GM04503 (cell line): ENCODE measurements around the gene NEDD4.
A peak's percentile ranks its signal among the peaks of the same experiment; 100 is the strongest.
"Not testable (repeated sequence)": the region's sequence is repeated elsewhere in the genome, so short reads cannot be mapped to it uniquely, and the experiment has no call there.

Source experiments
- DNase-seq: peaks from one replicate; pipeline ENCODE4 v3.0.0-alpha.2; 2012; ENCODE audit warnings: low read depth

Gene NEDD4

GRCh38 chr15:55824857-55825613, 168.4 kb downstream of the NEDD4 start:
- no peak for DNase-seq

GRCh38 chr15:55823699-55824340, 169.6 kb downstream of the NEDD4 start:
- no peak for DNase-seq

- peak; percentile 53 for DNase-seq
Observed at GRCh38 chr15:55823191-55823670, 170.2 kb downstream of the NEDD4 start.

GRCh38 chr15:55821740-55822139, 171.7 kb downstream of the NEDD4 start:
- DNase-seq: not testable (repeated sequence)

DNA sequence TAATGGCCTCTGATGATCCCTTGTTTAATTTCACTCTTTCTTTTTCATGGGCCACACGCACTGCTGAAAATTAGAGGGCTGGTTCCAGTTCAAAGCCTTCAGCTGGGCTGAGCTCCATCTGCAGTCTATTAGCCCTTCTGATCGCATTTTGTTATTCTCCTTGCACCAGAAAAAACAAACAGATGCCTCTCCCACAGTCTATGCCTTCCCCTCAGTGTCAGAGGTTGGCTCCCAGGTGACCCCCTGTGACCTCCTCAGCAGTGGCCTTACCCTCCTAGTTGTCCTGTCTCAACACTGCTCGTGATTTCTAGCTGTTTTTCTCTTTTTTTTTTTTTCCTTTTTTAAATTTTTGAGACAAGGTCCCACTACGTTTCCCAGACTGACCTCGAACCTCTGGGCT, 173.4 kb downstream of the NEDD4 start:
- DNase-seq: no peak

- DNase-seq: no peak
Observed at GRCh38 chr15:55819397-55820034, 173.9 kb downstream of the NEDD4 start.

DNA sequence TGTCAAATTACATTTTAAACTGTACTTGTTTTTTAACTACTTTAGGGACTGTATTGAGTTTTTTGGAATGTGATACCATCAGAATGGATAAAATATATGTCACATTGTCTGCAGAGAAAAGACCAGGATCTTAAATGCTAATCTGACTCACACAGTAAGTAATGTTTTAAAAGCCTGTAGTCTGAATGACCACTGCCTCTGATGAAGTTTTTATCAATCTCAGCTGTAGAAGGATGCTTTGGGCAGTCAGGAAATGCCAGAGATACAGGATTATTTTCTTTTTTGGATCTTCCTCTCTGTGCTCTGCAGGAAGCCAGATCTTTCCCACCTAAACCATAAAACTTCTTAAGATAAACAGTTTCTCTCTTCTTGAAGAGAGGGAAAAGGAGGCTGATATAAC, 177.4 kb downstream of the NEDD4 start:
- DNase-seq: no peak

DNA sequence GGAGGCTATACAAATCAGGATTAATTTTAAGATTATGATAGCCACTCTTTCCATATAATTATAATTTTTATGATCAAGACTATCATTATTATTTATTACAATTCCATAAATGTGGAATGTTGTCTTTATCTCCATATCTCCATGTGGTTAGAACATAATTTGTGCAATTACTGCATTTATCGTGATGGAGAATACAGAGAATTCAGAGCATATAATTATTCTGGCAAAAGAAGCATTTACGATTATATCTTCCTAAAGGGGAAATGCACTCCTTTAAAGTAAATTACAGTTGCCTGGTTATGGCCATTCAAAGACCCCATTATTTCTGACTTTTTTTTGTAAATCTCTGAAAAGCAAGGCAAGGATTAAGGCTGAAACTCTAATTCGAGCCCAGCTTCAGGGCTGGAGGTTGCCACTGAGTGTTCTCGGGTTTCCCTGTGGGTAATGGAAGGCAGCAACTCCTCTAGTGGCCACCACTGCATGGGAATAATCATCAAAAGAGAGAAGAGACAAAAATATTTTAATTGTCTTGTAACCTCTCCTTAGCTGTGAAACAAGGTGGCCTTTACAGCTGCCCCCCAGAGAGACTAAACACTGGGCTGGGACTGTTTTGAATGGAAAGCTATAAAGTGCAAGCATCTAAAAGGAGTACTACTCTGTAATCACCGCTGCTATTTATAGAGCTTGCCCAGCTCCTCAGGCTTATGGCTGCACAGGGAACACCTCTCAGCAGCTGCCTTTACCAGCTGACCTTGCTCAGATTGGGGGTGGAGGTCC, 190.6 kb downstream of the NEDD4 start:
- no peak for DNase-seq

DNA sequence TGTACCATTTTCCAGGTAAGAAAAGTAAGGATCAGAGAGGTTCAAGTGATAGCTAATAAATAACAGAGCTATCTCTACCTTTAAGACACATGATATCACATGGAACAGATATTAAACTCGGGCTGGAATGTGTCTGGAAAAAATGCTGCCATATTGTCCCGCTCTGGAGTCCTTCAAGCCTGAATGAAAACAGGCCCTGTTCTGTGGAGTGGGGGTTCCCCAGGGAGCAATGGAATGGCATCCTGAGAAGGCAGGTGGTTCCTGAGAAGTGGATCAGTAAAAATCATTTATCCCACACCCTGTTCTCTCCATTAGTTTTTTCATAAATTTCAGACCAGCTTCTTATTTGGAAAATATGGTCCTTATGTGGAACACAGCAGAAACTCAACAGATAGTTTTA, 193.2 kb downstream of the NEDD4 start:
- DNase-seq: no peak

DNA sequence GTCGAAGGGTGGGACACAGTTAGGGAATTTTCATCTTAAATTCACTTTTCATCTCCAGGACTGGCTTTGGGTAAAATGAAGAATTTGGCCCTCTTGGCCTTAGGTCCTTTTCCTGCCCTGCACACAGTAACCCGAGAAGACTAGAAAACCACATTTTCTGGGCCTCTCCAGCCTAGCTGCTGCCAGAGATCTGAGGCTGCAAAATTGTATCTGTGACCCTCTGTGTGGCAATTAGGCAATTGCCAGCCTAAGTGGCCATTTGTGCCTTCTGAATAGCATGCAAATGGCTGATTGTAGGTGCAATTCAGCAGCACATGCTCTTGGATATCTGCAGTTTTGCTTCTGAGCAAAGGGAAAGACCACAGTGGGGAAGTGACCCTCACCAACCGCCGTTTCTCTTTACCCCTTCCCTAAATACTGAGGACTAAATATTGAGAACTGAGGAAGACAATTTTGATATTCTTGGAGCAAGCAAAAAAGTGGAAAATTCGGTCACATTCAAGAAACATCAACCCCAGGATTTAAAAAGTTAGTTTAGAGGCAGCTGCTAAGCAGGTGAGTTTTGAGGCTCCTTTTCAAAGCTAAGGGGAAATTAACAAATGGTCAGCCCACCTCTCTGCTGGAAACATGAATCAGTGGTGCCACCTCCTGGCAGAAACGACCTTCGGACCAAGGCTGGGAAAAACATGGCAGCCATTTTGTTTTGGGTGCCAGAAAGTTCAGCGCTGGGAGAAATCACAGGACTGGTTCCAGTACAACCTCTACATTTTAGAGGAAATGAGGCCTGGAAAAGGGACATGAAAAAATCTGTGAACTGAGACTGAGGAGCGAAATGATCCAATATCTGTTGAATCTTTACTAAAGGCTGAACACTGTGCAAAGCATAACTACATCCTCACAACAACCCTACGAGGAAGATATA, 193.9 kb downstream of the NEDD4 start:
- no peak for DNase-seq

DNA sequence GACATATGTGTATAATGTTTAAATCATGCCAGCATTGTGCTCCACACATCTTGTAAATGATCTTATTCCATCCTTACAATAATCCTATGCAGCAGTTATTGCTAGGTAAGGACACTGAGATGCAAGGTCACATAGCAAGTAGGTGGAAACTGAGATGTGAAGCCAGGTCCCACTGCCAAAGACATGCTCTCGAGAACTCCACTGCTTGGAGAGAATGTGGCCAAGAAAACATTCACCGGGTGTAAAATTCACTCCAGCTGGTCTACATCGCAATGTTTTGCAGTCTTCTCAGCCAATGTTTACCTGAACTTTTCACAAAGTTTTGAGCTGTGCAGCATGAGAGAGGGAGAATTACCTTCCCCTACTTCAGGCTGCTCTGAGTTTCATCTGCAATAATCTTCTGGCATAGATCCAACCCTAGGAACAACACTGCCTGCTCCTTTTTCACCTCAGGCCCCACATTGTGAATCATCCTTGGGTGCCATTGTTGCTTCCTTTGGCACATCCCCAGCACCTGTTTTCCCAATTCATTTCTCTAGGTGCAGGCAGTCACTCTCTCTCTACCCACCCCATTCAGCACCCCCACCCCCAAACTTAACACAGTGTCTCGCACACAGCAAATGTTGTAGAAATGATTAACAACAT, 197.0 kb downstream of the NEDD4 start:
- DNase-seq: no peak

DNA sequence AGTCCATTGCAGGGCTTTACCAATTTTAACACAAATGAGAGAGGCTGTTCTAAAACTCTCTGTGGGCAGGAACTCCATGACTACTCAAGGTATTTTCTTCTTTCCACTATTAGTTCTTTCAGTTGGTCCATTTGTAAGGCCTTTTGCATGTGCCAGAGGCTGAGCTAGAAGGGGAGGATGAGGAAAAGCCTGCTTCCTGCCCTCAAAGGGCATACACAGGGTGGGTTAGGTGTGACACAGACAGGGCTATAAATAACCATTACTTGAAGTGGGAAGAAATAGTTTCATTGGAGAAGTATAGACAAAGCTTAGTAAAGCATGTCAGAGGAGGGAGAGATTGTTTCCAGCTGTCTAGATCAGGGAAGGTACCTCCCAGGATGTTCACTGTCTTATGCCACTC, 198.4 kb downstream of the NEDD4 start:
- DNase-seq: no peak

- DNase-seq: peak; percentile 67
Observed at GRCh38 chr15:55791551-55792400, 201.6 kb downstream of the NEDD4 start.

- DNase-seq: no peak
Observed at GRCh38 chr15:55789066-55789660, 204.2 kb downstream of the NEDD4 start.

DNA sequence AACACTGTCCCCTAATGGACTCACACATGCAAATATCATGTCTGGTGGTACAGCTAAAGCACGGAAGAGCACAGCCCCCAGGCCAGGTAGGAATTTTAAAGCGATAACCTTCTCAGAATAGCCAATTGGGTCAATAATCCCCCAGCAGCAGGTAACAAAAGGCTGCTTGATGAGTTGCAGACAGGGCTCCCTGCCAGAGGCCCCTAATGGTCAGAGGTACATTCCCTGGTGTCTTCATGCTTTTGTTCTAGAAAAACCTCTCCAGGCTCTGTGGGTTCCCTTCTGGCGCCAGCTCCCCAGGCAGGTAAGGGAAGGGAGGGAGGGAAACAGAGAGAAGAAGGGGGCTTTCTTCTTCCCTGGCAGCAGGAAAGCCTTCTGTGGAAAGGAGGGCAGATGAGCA, 207.1 kb downstream of the NEDD4 start:
- no peak for DNase-seq

DNA sequence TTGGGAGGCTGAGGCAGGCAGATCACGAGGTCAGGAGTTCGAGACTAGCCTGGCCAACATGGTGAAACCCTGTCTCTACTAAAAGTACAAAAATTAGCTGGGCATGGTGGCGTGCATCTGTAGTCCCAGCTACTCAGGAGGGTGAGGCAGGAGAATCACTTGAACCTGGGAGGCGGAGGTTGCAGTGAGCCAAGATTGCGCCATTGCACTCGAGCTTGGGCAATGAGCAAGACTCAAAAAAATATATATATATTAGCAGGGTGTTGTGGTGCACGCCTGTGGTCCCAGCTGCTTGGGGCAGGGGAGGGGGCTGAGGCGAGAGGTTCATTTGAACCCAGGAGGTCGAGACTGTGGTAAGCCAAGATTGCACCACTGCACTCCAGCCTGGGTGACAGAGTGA, 207.8 kb downstream of the NEDD4 start:
- DNase-seq: not testable (repeated sequence)

- no peak for DNase-seq
Observed at GRCh38 chr15:55784286-55784685, 209.1 kb downstream of the NEDD4 start.

DNA sequence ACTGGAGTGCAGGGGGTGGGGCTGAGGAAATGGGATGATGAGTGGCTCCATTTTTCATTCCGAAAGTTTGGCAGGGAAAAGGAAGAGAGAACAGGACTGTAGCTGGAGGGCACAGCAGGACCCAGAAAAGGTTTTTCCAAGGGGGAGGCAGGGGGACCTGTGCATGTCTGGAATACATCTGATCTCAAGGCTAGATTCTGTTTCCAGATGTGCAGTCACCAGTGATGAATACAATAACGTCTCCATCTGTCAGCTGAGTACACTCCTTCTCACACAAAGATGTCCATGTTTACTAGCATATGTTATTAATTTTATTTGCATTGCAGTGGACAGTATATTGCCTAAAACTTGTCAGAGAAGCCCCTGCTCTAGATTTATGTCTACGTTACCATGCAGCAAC, 210.5 kb downstream of the NEDD4 start:
- no peak for DNase-seq

DNA sequence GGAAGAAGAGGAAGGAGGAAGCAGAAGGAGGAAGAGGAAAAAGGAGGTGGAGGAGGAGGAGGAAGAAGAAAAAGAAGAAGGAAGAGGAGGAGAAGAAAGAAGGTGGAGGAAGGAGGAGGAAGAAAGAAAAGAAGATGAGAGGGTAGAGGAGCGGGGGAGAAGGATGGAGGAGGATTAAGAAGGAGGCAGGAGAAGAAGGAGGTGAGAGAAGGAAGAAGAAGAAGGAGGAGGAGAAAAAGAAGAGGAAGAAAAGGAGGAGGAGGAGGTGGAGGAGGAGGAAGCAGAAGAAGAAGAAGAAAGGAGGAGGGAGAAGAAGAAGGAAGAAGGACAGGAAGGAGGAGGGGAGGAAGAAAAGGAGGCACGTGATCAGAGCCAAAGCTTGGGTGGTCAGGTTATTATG, 213.1 kb downstream of the NEDD4 start:
- no peak for DNase-seq
